NCI-H187 (cell line): Measurements from ENCODE around the gene GDF10.
A peak's percentile ranks its signal among the peaks of the same experiment; 100 is the strongest.

Experiments
- DNase-seq, 2 experiments: peaks; one replicate each; lab custom pipeline; 2025; lab: John Stamatoyannopoulos, UW

The GDF10 gene

GRCh38 chr10:47335906-47336305, 35.9 kb downstream of the GDF10 start:
- DNase-seq: no peak

GRCh38 chr10:47336387-47337134, 36.6 kb downstream of the GDF10 start:
- no peak for DNase-seq

GRCh38 chr10:47337310-47337709, 37.3 kb downstream of the GDF10 start:
- no peak for DNase-seq

GRCh38 chr10:47339186-47339735, 39.3 kb downstream of the GDF10 start:
- no peak for DNase-seq

- no peak for DNase-seq
These were observed 40.0 kb downstream of the GDF10 start for GRCh38 chr10:47339759-47340607.

- peak in 1 of 2 experiments; percentile 2 for DNase-seq
These were observed 40.7 kb downstream of the GDF10 start for GRCh38 chr10:47340608-47341170.

GRCh38 chr10:47344996-47345870, 45.2 kb downstream of the GDF10 start:
- DNase-seq: no peak

GRCh38 chr10:47346581-47347302, 46.7 kb downstream of the GDF10 start:
- DNase-seq: peak in 1 of 2 experiments; percentile 3

GRCh38 chr10:47347303-47347675, 47.3 kb downstream of the GDF10 start:
- no peak for DNase-seq

- DNase-seq: no peak
These were observed 48.2 kb downstream of the GDF10 start, which contains the start of gene RBP3 for GRCh38 chr10:47348138-47348651. Gene RBP3, plus strand, starts transcription at chr10:47348363. Its CDS starts 122 bp downstream, at chr10:47348485.

- no peak for DNase-seq
These were observed 48.9 kb downstream of the GDF10 start for GRCh38 chr10:47348661-47349470.

- no peak for DNase-seq
These were observed 49.5 kb downstream of the GDF10 start for GRCh38 chr10:47349516-47349915.

GRCh38 chr10:47349941-47350371, 50.0 kb downstream of the GDF10 start:
- no peak for DNase-seq

GRCh38 chr10:47350671-47351640, 51.0 kb downstream of the GDF10 start:
- DNase-seq: no peak

GRCh38 chr10:47351899-47352815, 52.2 kb downstream of the GDF10 start:
- DNase-seq: no peak

- no peak for DNase-seq
These were observed 53.4 kb downstream of the GDF10 start for GRCh38 chr10:47353351-47353750.

- no peak for DNase-seq
These were observed 54.2 kb downstream of the GDF10 start for GRCh38 chr10:47354165-47354564.
